Jurkat, Clone E6-1 (cell line): ENCODE results near the gene PARP11.

ENCODE experiments used
- DNase-seq: peaks from one replicate; pipeline ENCODE4 v3.0.0-alpha.2; 2011; ENCODE audit warnings: low read depth, low spot score
- H3K4me3 ChIP-seq: 2 replicates; pipeline ENCODE4 v1.5.1; 2011; ENCODE audit warnings: mild to moderate bottlenecking, low read length, control low read depth, moderate library complexity

PARP11 gene

GRCh38 chr12:3791256-3791874 is 81.8 kb downstream of the PARP11 start:
- H3K4me3 ChIP-seq: no peak overlapping the region
- DNase-seq: no peak

GRCh38 chr12:3790642-3791041 is 82.6 kb downstream of the PARP11 start:
- no peak overlapping the region for H3K4me3 ChIP-seq
- no peak for DNase-seq

- no peak for DNase-seq
- no peak overlapping the region for H3K4me3 ChIP-seq
Observed at GRCh38 chr12:3789838-3790237, 83.4 kb downstream of the PARP11 start.

- no peak overlapping the region for H3K4me3 ChIP-seq
- DNase-seq: peak; percentile 35
Observed at GRCh38 chr12:3777206-3777809, 95.9 kb downstream of the PARP11 start.

- no peak for DNase-seq
- no peak overlapping the region for H3K4me3 ChIP-seq
Observed at GRCh38 chr12:3775385-3776035, 97.7 kb downstream of the PARP11 start.

GRCh38 chr12:3772380-3772779 is 100.8 kb downstream of the PARP11 start:
- no peak for DNase-seq
- H3K4me3 ChIP-seq: no peak overlapping the region

GRCh38 chr12:3771853-3772252 is 101.3 kb downstream of the PARP11 start:
- no peak overlapping the region for H3K4me3 ChIP-seq
- DNase-seq: no peak

- H3K4me3 ChIP-seq: no peak overlapping the region
- no peak for DNase-seq
Observed at GRCh38 chr12:3770891-3771290, 102.3 kb downstream of the PARP11 start.

GRCh38 chr12:3768911-3769447 is 104.2 kb downstream of the PARP11 start:
- H3K4me3 ChIP-seq: no peak overlapping the region
- no peak for DNase-seq

- DNase-seq: no peak
- no peak overlapping the region for H3K4me3 ChIP-seq
Observed at GRCh38 chr12:3761116-3761735, 112.0 kb downstream of the PARP11 start.

GRCh38 chr12:3759878-3760277 is 113.3 kb downstream of the PARP11 start:
- no peak for DNase-seq
- H3K4me3 ChIP-seq: no peak overlapping the region
